ENCODE data around the gene SECISBP2. TPM values are rescaled to one million over a fixed set of nuclear protein-coding genes. Genes with fewer than 3 reads are reported as not detected.
"Not testable (repeated sequence)": the region's sequence is repeated elsewhere in the genome, so short reads cannot be mapped to it uniquely, and the experiment has no call there.

SECISBP2 gene
- total RNA-seq, 1 donor = 96.6 TPM

- Histone ChIP-seq H3K9me3 (ENCODE audit: low read depth, low read length) (no peaks in the 10 kb centered on the region), H3K4me1 (ENCODE audit: insufficient read depth, low read length) (no peaks in the 10 kb centered on the region), H3K27me3 (ENCODE audit: insufficient read depth, low read length) (no peaks in the 10 kb centered on the region), H3K4me3 (ENCODE audit: low read length) (no peak overlapping the region)
Measured at GRCh38 chr9:89295400-89295799, 22.9 kb upstream of the SECISBP2 start.

GRCh38 chr9:89301996-89302395 is 16.3 kb upstream of the SECISBP2 start:
- not testable (repeated sequence) for H3K4me3 ChIP-seq (ENCODE audit: low read length); H3K4me1 ChIP-seq (ENCODE audit: insufficient read depth, low read length); H3K9me3 ChIP-seq (ENCODE audit: low read depth, low read length); H3K27me3 ChIP-seq (ENCODE audit: insufficient read depth, low read length)

GRCh38 chr9:89304020-89304833 is 14.1 kb upstream of the SECISBP2 start:
- no peaks in the 10 kb centered on the region for H3K9me3 ChIP-seq (ENCODE audit: low read depth, low read length)
- H3K27me3 ChIP-seq (ENCODE audit: insufficient read depth, low read length) = no peaks in the 10 kb centered on the region
- no peak overlapping the region for H3K4me3 ChIP-seq (ENCODE audit: low read length)
- H3K4me1 ChIP-seq (ENCODE audit: insufficient read depth, low read length) = peaks cover 2% of the 10 kb centered on the region

GRCh38 chr9:89304834-89305188 is 13.5 kb upstream of the SECISBP2 start:
- H3K27me3 ChIP-seq (ENCODE audit: insufficient read depth, low read length) = no peaks in the 10 kb centered on the region
- no peaks in the 10 kb centered on the region for H3K9me3 ChIP-seq (ENCODE audit: low read depth, low read length)
- peaks cover 8% of the 10 kb centered on the region for H3K4me1 ChIP-seq (ENCODE audit: insufficient read depth, low read length)
- no peak overlapping the region for H3K4me3 ChIP-seq (ENCODE audit: low read length)

- Histone ChIP-seq H3K27me3 (ENCODE audit: insufficient read depth, low read length) (no peaks in the 10 kb centered on the region), H3K9me3 (ENCODE audit: low read depth, low read length) (no peaks in the 10 kb centered on the region), H3K4me1 (ENCODE audit: insufficient read depth, low read length) (peaks cover 13% of the 10 kb centered on the region), H3K4me3 (ENCODE audit: low read length) (no peak overlapping the region)
Measured at GRCh38 chr9:89305868-89306267, 12.4 kb upstream of the SECISBP2 start.

GRCh38 chr9:89309166-89309565 is 9.1 kb upstream of the SECISBP2 start:
- Histone ChIP-seq H3K9me3 (ENCODE audit: low read depth, low read length) (no peaks in the 10 kb centered on the region), H3K27me3 (ENCODE audit: insufficient read depth, low read length) (no peaks in the 10 kb centered on the region), H3K4me1 (ENCODE audit: insufficient read depth, low read length) (peaks cover 32% of the 10 kb centered on the region), H3K4me3 (ENCODE audit: low read length) (no peak overlapping the region)

- H3K4me3 ChIP-seq (ENCODE audit: low read length) = peak overlapping the region; percentile 72
- no peaks in the 10 kb centered on the region for H3K27me3 ChIP-seq (ENCODE audit: insufficient read depth, low read length)
- peaks cover 35% of the 10 kb centered on the region for H3K4me1 ChIP-seq (ENCODE audit: insufficient read depth, low read length)
- no peaks in the 10 kb centered on the region for H3K9me3 ChIP-seq (ENCODE audit: low read depth, low read length)
Measured at GRCh38 chr9:89309608-89310474, 8.5 kb upstream of the SECISBP2 start.

GRCh38 chr9:89310475-89311345 is 7.6 kb upstream of the SECISBP2 start, which contains the start of gene CKS2:
CKS2 (plus strand) TSS chr9:89311195; CDS start chr9:89311293, 98 bp downstream.
- H3K9me3 ChIP-seq (ENCODE audit: low read depth, low read length) = no peaks in the 10 kb centered on the region
- H3K4me3 ChIP-seq (ENCODE audit: low read length) = peak within 1 kb of the TSS; percentile 72
- H3K4me1 ChIP-seq (ENCODE audit: insufficient read depth, low read length) = peaks cover 35% of the 10 kb centered on the region
- H3K27me3 ChIP-seq (ENCODE audit: insufficient read depth, low read length) = no peaks in the 10 kb centered on the region

- Histone ChIP-seq H3K4me1 (ENCODE audit: insufficient read depth, low read length) (peaks cover 35% of the 10 kb centered on the region), H3K4me3 (ENCODE audit: low read length) (peak overlapping the region; percentile 72), H3K27me3 (ENCODE audit: insufficient read depth, low read length) (no peaks in the 10 kb centered on the region), H3K9me3 (ENCODE audit: low read depth, low read length) (no peaks in the 10 kb centered on the region)
Measured at GRCh38 chr9:89311346-89312221, 6.7 kb upstream of the SECISBP2 start.

- H3K4me3 ChIP-seq (ENCODE audit: low read length) = peak overlapping the region; percentile 72
- H3K27me3 ChIP-seq (ENCODE audit: insufficient read depth, low read length) = no peaks in the 10 kb centered on the region
- H3K4me1 ChIP-seq (ENCODE audit: insufficient read depth, low read length) = peaks cover 37% of the 10 kb centered on the region
- H3K9me3 ChIP-seq (ENCODE audit: low read depth, low read length) = no peaks in the 10 kb centered on the region
Measured at GRCh38 chr9:89312222-89312571, 6.1 kb upstream of the SECISBP2 start.

- Histone ChIP-seq H3K4me1 (ENCODE audit: insufficient read depth, low read length) (peaks cover 46% of the 10 kb centered on the region), H3K27me3 (ENCODE audit: insufficient read depth, low read length) (no peaks in the 10 kb centered on the region), H3K9me3 (ENCODE audit: low read depth, low read length) (no peaks in the 10 kb centered on the region), H3K4me3 (ENCODE audit: low read length) (no peak overlapping the region)
Measured at GRCh38 chr9:89313842-89314241, 4.5 kb upstream of the SECISBP2 start.

GRCh38 chr9:89314955-89315354 is 3.3 kb upstream of the SECISBP2 start:
- no peaks in the 10 kb centered on the region for H3K9me3 ChIP-seq (ENCODE audit: low read depth, low read length)
- no peak overlapping the region for H3K4me3 ChIP-seq (ENCODE audit: low read length)
- peaks cover 47% of the 10 kb centered on the region for H3K4me1 ChIP-seq (ENCODE audit: insufficient read depth, low read length)

GRCh38 chr9:89315482-89315881 is 2.8 kb upstream of the SECISBP2 start:
- H3K4me1 ChIP-seq (ENCODE audit: insufficient read depth, low read length) = peaks cover 48% of the 10 kb centered on the region
- no peak overlapping the region for H3K4me3 ChIP-seq (ENCODE audit: low read length)
- no peaks in the 10 kb centered on the region for H3K27me3 ChIP-seq (ENCODE audit: insufficient read depth, low read length)
- H3K9me3 ChIP-seq (ENCODE audit: low read depth, low read length) = no peaks in the 10 kb centered on the region

More at GRCh38 chr9:89314955-89315354, 3.3 kb upstream of the SECISBP2 start:
- H3K27me3 ChIP-seq (ENCODE audit: insufficient read depth, low read length) = no peaks in the 10 kb centered on the region

- Histone ChIP-seq H3K9me3 (ENCODE audit: low read depth, low read length) (no peaks in the 10 kb centered on the region), H3K4me1 (ENCODE audit: insufficient read depth, low read length) (peaks cover 39% of the 10 kb centered on the region), H3K27me3 (ENCODE audit: insufficient read depth, low read length) (no peaks in the 10 kb centered on the region), H3K4me3 (ENCODE audit: low read length) (no peak overlapping the region)
Measured at GRCh38 chr9:89317282-89317681, 1.0 kb upstream of the SECISBP2 start.

All from mononuclear cell (primary cell).